Globus pallidus (tissue), 1 donor: Measurements from ENCODE around the gene POU2F3.
"Not testable (repeated sequence)": the region's sequence is repeated elsewhere in the genome, so short reads cannot be mapped to it uniquely, and the experiment has no call there.

Experiments
- DNase-seq: peaks from one replicate; pipeline ENCODE4 v3.0.0-alpha.2; 2015; ENCODE audit warnings: low spot score

The POU2F3 gene

GRCh38 chr11:120253377-120253776 lies 13.4 kb downstream of the POU2F3 start:
- DNase-seq: not testable (repeated sequence)

DNA sequence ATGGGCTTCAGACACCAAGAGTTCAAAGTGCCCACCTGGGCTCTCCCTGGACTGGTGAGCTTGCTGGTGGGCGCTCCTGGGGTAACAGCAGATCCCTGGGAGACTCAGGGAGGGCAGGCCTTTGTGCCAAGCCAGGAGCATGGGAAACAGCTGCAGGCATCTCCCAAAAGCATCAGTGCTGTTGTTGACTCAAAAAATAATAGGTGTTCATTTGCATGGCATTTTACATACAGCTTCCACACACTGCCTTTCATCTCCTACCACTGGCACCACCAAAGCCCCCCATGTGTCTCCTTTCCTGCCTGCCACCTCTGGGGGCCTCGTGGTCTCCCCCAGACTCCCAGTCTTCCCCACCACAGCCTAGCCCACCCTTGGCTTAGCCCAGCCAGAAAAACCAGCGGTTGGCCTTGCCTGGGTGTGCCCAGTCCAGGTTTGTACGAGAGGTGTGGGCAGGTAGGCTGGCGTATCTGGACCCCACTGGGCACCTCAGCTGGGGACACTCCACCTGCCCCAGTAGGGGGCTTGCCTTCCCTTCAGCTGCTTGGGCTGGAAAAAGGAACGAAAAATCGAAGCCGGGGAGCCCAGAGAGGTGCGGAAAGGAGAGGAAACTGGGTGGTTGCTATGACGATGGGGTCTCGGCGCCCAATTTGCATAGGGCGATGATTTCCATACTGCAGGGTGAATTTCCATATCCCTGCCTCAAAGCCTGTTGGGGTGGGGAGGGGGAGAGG lies 15.0 kb downstream of the POU2F3 start:
- no peak for DNase-seq

DNA sequence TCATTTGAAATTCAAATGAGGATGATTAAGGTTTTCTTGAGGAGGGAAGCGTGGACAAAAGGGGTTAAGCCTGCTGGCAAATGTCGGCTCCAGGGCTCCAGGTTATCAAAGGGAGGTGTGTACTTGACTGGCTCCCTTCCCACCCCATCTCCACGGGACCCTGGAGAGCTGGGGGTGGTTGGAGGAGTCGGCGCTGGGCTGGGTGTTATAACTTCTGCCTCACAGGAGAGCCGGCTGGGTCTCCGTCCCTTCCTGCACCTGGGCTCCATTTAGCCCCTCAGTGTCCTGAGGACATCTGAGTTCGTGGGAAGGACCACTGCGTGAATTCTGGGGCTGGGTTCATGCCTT lies 15.6 kb downstream of the POU2F3 start:
- no peak for DNase-seq

- no peak for DNase-seq
These were observed 16.2 kb downstream of the POU2F3 start for GRCh38 chr11:120256178-120256577.

DNA sequence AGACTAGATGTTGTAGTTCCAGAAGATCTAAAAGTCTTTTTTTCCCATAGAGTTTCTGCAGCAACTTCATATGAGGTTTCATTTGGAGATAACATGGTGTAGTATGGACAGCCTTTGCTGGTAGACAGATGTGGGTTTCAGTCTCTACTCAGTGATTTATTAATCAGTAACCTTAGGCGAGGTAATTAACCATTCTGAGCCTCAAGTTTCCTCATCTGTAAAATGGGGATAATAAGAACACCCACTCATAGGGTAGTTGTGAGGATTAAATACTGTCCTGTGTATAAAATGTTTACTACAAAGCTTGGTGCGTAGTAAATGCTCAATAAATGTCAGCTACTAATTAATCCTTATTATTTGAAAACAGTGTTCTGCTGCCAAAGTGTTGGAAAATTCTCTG lies 16.8 kb downstream of the POU2F3 start:
- DNase-seq: no peak

- no peak for DNase-seq
These were observed 17.4 kb downstream of the POU2F3 start for GRCh38 chr11:120257346-120257745.

- no peak for DNase-seq
These were observed 18.7 kb downstream of the POU2F3 start for GRCh38 chr11:120258661-120259060.

- DNase-seq: no peak
These were observed 19.3 kb downstream of the POU2F3 start for GRCh38 chr11:120259241-120259640.

GRCh38 chr11:120259988-120260565 lies 20.1 kb downstream of the POU2F3 start:
- DNase-seq: no peak

- no peak for DNase-seq
These were observed 20.7 kb downstream of the POU2F3 start for GRCh38 chr11:120260616-120261015.

- DNase-seq: no peak
These were observed 21.4 kb downstream of the POU2F3 start for GRCh38 chr11:120261321-120261720.

DNA sequence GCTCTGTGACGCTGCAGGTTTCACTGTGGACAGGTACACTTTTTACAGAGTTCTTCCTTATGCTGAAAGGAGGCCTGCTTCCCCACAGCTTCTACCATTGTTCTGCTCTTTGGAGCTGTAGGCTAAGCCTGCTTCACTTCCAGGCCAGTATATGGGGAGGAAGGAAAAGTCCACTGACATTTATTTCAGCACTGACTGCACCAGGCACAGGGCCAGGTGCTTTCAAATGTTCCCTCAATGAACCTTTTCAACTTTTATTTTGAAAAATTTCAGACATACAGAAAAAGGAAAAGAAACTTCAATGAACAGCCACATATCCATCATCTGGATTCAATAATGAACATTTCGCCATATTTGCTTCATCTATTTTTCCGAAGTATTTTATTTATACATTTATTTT lies 22.0 kb downstream of the POU2F3 start:
- no peak for DNase-seq

- no peak for DNase-seq
These were observed 27.4 kb downstream of the POU2F3 start for GRCh38 chr11:120267319-120267718.

DNA sequence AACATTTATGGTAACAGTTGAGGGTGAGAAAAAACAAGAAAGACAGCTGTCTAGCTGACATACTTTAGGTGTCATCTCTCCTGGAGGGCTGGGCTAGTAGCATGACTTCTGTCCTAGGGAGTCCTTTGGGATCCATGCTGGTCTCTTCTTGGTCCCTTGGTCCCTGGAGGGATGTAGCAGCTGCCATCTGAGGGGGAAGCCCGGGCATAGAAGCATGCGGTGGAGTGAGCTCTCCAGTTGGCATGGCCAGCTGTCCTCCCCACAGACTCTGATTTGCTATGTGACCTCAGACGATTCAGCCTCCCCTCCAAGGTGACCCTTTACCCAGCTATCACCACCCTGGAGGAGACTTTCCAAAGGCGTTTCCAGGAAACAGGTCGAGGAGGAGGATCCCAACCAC lies 28.7 kb downstream of the POU2F3 start:
- no peak for DNase-seq

- DNase-seq: no peak
These were observed 30.4 kb downstream of the POU2F3 start for GRCh38 chr11:120270386-120270785.

DNA sequence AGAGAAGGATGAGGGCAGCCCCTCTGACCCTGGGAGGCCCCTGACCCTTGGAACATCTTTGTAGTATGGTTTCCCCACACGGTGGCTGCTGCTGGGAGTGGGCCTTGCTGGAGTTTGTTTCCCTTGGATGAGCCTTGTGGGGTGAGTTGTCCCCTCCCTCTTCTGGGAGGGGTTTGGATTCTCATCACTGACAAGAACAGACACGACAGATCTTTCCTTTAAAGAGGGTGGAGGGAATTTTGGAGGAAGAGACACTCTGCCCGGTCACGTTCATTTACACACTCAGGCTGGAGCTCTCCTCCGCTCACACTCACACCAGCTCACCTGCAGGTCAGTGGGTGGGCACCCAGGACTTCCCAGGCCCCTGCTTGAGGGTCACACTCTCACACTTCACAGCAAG lies 31.7 kb downstream of the POU2F3 start:
- DNase-seq: no peak

GRCh38 chr11:120272303-120272702 lies 32.4 kb downstream of the POU2F3 start:
- DNase-seq: no peak

DNA sequence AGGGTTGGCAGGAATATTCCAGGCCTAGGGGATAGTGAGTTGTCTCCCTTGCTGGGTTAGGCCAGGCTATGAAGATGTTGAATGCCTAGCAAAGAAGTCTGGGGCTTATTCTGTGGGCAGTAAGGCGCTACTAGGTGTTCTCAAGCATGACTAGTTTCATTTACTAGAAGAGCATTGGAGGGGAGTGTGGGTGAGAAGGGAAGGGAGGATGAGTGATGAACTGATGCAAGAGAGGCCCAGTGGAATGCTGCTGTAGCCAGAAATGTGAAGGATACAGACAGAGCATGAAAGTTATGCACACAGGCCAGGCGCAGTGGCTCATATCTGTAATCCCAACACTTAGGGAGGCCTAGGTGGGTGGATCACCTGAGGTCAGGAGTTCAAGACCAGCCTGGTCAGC lies 33.5 kb downstream of the POU2F3 start:
- DNase-seq: no peak

DNA sequence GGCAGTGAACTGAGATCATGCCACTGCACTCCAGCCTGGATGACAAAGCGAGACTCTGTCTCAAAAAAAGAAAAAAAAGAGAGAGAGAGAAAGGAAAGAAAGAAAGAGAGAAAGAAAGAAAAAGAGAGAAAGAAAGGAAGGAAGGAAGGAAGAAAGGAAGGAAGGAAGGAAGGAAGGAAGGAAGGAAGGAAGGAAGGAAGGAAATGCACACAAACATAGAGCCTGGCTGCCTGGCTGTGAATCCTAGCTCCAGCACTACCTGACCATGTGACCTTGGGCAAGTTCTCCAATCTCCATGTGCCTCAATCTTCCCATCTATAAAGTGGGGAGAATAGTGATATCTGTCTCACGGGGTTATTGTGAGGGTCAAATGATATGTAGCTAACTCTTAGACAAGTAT lies 34.0 kb downstream of the POU2F3 start:
- not testable (repeated sequence) for DNase-seq

- DNase-seq: no peak
These were observed 39.6 kb downstream of the POU2F3 start for GRCh38 chr11:120279502-120279901.

DNA sequence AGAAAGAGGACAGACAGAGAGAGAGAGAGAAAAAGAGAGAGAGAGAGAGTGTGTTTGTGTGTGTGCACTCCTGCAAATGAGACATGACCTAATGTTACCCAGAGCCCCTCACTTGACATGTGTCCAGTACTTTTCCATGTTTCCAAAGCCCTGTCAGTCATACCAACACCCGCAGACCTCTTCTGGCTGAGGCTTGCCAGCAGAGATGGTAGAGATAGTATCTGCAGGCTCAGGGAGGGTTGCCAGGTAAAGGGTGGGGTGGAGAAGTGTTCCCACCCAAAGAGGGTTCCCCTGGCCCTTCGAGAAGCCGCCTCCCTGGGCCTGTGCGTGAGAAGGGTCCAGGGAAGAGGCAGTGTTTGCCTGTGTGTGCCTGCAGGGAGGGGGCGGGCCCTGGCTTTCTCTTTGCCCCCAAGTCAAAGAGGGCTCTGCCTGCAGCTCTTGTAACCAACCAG lies 40.7 kb downstream of the POU2F3 start:
- DNase-seq: no peak

GRCh38 chr11:120281143-120281795 lies 41.3 kb downstream of the POU2F3 start:
- no peak for DNase-seq

DNA sequence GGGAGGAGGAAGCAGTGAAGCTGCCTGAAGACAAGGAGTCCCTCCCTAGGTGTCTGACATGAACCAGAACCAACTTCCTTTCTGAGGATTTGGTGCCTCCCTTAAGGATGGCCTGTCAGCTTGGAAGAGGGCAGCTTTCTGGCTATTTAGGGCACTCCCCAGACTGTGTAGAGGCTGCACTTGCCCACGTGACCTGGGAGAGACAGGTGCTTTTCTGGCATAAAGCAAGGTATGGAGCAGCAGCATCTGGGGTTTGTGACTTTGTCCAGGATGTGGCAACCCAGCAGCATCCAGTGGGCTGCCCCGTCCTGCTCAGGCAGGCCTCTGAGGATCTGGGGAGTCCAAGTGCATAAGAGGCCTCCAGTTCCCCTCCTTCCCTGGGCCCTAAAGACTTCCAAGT lies 43.2 kb downstream of the POU2F3 start:
- DNase-seq: no peak

DNA sequence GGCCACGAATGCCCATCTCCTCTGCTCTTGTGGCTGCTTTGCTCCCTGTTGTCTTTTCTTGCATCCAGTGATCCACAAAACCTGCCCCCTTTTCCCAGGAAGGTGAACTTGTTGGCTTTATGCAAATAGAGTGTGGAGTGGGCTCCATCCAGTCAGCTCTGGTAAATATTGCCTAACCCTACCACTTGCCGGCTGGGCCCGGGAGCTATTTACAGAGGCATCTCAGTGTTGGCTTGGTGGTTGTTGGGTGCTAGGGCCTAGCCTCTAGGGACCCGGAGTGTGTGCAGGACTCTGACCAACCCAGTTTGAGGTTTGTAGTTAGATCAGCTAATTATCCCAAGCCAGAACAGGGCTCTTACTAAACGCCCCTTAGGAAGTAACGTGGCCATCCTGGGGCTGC lies 44.3 kb downstream of the POU2F3 start:
- DNase-seq: no peak
